K562 (cell line): Measurements from ENCODE around the gene BTBD16.

ENCODE experiments used
- BDP1 ChIP-seq: IDR thresholded peaks from 3 replicates; pipeline ENCODE4 v1.6.1; 2011; ENCODE audit not compliant: insufficient read length, insufficient read depth
- NFYB ChIP-seq: IDR thresholded peaks from 2 replicates; pipeline ENCODE4 v1.6.1; 2011; ENCODE audit warnings: mild to moderate bottlenecking, moderate library complexity; ENCODE audit not compliant: insufficient read length; ENCODE audit errors: extremely low read depth
- POU5F1 ChIP-seq: fragments of 150-350 bp; IDR thresholded peaks from 2 replicates; pipeline ENCODE4 v1.6.1; 2014; ENCODE audit warnings: borderline replicate concordance, low read length, low read depth, mild to moderate bottlenecking; ENCODE audit not compliant: partially characterized antibody
- ZBTB43 ChIP-seq: sonication (generic); formaldehyde crosslinking; IDR thresholded peaks from 2 replicates; pipeline ENCODE4 v1.8.0; 2023; ENCODE audit warnings: mild to moderate bottlenecking, missing genetic modification reagents
- ZNF12 ChIP-seq: sonication (generic); formaldehyde crosslinking; IDR thresholded peaks from 2 replicates; pipeline ENCODE4 v1.4.0; 2020; ENCODE audit warnings: mild to moderate bottlenecking, missing genetic modification reagents

- TF ChIP-seq POU5F1 (no peak), ZBTB43 (CRISPR knock-in tag) (no peak), BDP1 (no peak), ZNF12 (CRISPR knock-in tag) (no peak), NFYB (no peak)
These were observed 30.7 kb upstream of the BTBD16 start for GRCh38 chr10:122240401-122240800.
